ENCODE measurements around the gene KIDINS220.

GRCh38 chr2:8858264-8858663 lies 20.9 kb upstream of the KIDINS220 start:
- TF ChIP-seq, protein P1, sequence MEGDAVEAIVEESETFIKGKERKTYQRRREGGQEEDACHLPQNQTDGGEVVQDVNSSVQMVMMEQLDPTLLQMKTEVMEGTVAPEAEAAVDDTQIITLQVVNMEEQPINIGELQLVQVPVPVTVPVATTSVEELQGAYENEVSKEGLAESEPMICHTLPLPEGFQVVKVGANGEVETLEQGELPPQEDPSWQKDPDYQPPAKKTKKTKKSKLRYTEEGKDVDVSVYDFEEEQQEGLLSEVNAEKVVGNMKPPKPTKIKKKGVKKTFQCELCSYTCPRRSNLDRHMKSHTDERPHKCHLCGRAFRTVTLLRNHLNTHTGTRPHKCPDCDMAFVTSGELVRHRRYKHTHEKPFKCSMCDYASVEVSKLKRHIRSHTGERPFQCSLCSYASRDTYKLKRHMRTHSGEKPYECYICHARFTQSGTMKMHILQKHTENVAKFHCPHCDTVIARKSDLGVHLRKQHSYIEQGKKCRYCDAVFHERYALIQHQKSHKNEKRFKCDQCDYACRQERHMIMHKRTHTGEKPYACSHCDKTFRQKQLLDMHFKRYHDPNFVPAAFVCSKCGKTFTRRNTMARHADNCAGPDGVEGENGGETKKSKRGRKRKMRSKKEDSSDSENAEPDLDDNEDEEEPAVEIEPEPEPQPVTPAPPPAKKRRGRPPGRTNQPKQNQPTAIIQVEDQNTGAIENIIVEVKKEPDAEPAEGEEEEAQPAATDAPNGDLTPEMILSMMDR (conservative IDR thresholded peaks at IDR 0.05 in 1 of 2, IDR thresholded peaks at IDR 0.05 in 1 of 2; ENCODE audit: low read depth in 1 of 2, low read length in 2 of 2), result no peak
- no peak for TF ChIP-seq EZH2 (IDR thresholded peaks at IDR 0.05; ENCODE audit: low read length, missing control alignments)
